PC-3 (cell line): ENCODE data around the gene TRIP6. TPM values are rescaled to one million over a fixed set of nuclear protein-coding genes. Genes with fewer than 3 reads are reported as not detected.

ENCODE experiments used
- ATAC-seq: fragments of 200-7000 bp; cut with Tn5 transposase; 2 replicates; pipeline ENCODE4 v1.9.1; 2020; ENCODE audit warnings: mild to moderate bottlenecking, moderate library complexity
- BruUV-seq: library from RNA; stranded (reverse); fragments of 400-500 nt; replicated peaks from 2 replicates; lab custom pipeline; 2021; lab: Mats Ljungman, UMichigan
- CTCF ChIA-PET: fragments of 300-600 bp; sonication (Branson Sonifier 250); formaldehyde crosslinking; loops from one replicate; lab custom pipeline; 2022; ENCODE audit warnings: antibody characterized with exemption; lab: Charles Lee
- POLR2A ChIA-PET: fragments of 300-600 bp; sonication (Branson Sonifier 250); formaldehyde crosslinking; loops from one replicate; lab custom pipeline; 2022; ENCODE audit warnings: antibody characterized with exemption; ENCODE audit not compliant: unreplicated experiment; lab: Charles Lee
- DNase-seq: peaks from one replicate; pipeline ENCODE4 v3.0.0-alpha.2; 2015
- H2AFZ ChIP-seq: fragments of 300-600 bp; sonication (generic); 2 replicates; pipeline ENCODE4 v1.6.0; 2016; ENCODE audit warnings: antibody characterized with exemption, low read length
- H3F3A ChIP-seq: fragments of 300-600 bp; sonication (generic); one replicate; pipeline ENCODE4 v1.6.0; 2017; ENCODE audit warnings: antibody characterized with exemption, low read length, control low read depth, mild to moderate bottlenecking; ENCODE audit not compliant: unreplicated experiment
- H3K27ac ChIP-seq: fragments of 300-600 bp; sonication (generic); 2 replicates; pipeline ENCODE4 v1.5.1; 2016; ENCODE audit warnings: mild to moderate bottlenecking, low read length
- H3K27me3 ChIP-seq: fragments of 300-600 bp; sonication (generic); 2 replicates; pipeline ENCODE4 v1.6.1; 2016; ENCODE audit warnings: low read length, mixed read lengths
- H3K36me3 ChIP-seq: fragments of 300-600 bp; sonication (generic); 2 replicates; pipeline ENCODE4 v1.6.1; 2016; ENCODE audit warnings: low read depth, mixed run types, low read length, mixed read lengths
- H3K4me1 ChIP-seq: fragments of 300-600 bp; sonication (generic); 2 replicates; pipeline ENCODE4 v1.5.1; 2016; ENCODE audit warnings: low read length; ENCODE audit not compliant: insufficient read depth
- H3K4me2 ChIP-seq: fragments of 300-600 bp; sonication (generic); 2 replicates; pipeline ENCODE4 v1.6.0; 2016; ENCODE audit warnings: low read length
- H3K4me3 ChIP-seq: fragments of 300-600 bp; sonication (generic); 2 replicates; pipeline ENCODE4 v1.5.1; 2016; ENCODE audit warnings: mild to moderate bottlenecking, low read length, mixed read lengths
- H3K79me2 ChIP-seq: fragments of 300-600 bp; sonication (generic); 2 replicates; pipeline ENCODE4 v1.6.1; 2017; ENCODE audit warnings: low read length, mixed read lengths
- H3K9ac ChIP-seq: fragments of 300-600 bp; sonication (generic); 2 replicates; pipeline ENCODE4 v1.6.0; 2016; ENCODE audit warnings: mild to moderate bottlenecking, low read length
- H3K9me2 ChIP-seq: fragments of 300-600 bp; sonication (generic); replicated peaks from 2 replicates; pipeline ENCODE4 v1.6.1; 2016; ENCODE audit warnings: mixed run types, low read length, mixed read lengths
- H3K9me3 ChIP-seq: fragments of 300-600 bp; sonication (generic); 2 replicates; pipeline ENCODE4 v1.6.1; 2016; ENCODE audit warnings: low read length, mixed read lengths
- H4K20me1 ChIP-seq: fragments of 300-600 bp; sonication (generic); 2 replicates; pipeline ENCODE4 v1.6.1; 2016; ENCODE audit warnings: low read length, mixed read lengths
- EZH2 ChIP-seq: fragments of 300-600 bp; sonication (generic); IDR thresholded peaks from one replicate; pipeline ENCODE4 v1.6.1; 2017; ENCODE audit warnings: antibody characterized with exemption, mild to moderate bottlenecking, low read length; ENCODE audit not compliant: unreplicated experiment
- EZH2phosphoT487 ChIP-seq: fragments of 300-600 bp; sonication (generic); IDR thresholded peaks from 2 replicates; pipeline ENCODE4 v1.6.1; 2018; ENCODE audit warnings: mild to moderate bottlenecking, antibody characterized with exemption, low read length, borderline replicate concordance
- intact Hi-C: fragments of 100-400 bp; cut with micrococcal nuclease; formaldehyde crosslinking; loops from 2 replicates; pipeline ENCODE4 v1.9.0; 2023
- total RNA-seq: library from RNA; depleted of rRNA; stranded (reverse); fragments of >200 nt; gene quantifications from 2 replicates; pipeline ENCODE4 v1.2.3, GENCODE V29; 2014
- TF ChIP-seq, protein P1 (sequence below): fragments of 300-600 bp; sonication (generic); conservative IDR thresholded peaks from 2 replicates; pipeline ENCODE4 v1.5.1; 2017; ENCODE audit warnings: antibody characterized with exemption, low read depth, mild to moderate bottlenecking, low read length

Gene TRIP6
- total RNA-seq, 1 experiment from 2014 or later = 11.3 TPM

- DNase-seq (no peak), ATAC-seq (no peak)
- Histone ChIP-seq H3K4me3 (no peak overlapping the region), H3F3A (no peaks in the 10 kb centered on the region), H4K20me1 (peaks cover 5% of the 10 kb centered on the region; the same call in 1 of the 2 replicates), H3K9me2 (no peaks in the 10 kb centered on the region), H3K4me2 (no peak overlapping the region), H3K27me3 (no peaks in the 10 kb centered on the region), H3K4me1 (peaks cover 17% of the 10 kb centered on the region), H3K9me3 (no peaks in the 10 kb centered on the region), H3K79me2 (peaks cover 54% of the 10 kb centered on the region), H3K9ac (no peak overlapping the region), H3K27ac (no peak overlapping the region), H3K36me3 (peaks cover 72% of the 10 kb centered on the region), H2AFZ (no peak overlapping the region)
- ChIA-PET POLR2A (no interaction called here), CTCF (no interaction called here)
- intact Hi-C loops = no loop called here
- BruUV-seq = TSS peak; percentile 25
- TF ChIP-seq EZH2 = no peak
- TF ChIP-seq, protein P1, sequence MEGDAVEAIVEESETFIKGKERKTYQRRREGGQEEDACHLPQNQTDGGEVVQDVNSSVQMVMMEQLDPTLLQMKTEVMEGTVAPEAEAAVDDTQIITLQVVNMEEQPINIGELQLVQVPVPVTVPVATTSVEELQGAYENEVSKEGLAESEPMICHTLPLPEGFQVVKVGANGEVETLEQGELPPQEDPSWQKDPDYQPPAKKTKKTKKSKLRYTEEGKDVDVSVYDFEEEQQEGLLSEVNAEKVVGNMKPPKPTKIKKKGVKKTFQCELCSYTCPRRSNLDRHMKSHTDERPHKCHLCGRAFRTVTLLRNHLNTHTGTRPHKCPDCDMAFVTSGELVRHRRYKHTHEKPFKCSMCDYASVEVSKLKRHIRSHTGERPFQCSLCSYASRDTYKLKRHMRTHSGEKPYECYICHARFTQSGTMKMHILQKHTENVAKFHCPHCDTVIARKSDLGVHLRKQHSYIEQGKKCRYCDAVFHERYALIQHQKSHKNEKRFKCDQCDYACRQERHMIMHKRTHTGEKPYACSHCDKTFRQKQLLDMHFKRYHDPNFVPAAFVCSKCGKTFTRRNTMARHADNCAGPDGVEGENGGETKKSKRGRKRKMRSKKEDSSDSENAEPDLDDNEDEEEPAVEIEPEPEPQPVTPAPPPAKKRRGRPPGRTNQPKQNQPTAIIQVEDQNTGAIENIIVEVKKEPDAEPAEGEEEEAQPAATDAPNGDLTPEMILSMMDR = no peak
- no peak for TF ChIP-seq EZH2phosphoT487
These were observed 17.7 kb downstream of the TRIP6 start for GRCh38 chr7:100884736-100885439.

DNA sequence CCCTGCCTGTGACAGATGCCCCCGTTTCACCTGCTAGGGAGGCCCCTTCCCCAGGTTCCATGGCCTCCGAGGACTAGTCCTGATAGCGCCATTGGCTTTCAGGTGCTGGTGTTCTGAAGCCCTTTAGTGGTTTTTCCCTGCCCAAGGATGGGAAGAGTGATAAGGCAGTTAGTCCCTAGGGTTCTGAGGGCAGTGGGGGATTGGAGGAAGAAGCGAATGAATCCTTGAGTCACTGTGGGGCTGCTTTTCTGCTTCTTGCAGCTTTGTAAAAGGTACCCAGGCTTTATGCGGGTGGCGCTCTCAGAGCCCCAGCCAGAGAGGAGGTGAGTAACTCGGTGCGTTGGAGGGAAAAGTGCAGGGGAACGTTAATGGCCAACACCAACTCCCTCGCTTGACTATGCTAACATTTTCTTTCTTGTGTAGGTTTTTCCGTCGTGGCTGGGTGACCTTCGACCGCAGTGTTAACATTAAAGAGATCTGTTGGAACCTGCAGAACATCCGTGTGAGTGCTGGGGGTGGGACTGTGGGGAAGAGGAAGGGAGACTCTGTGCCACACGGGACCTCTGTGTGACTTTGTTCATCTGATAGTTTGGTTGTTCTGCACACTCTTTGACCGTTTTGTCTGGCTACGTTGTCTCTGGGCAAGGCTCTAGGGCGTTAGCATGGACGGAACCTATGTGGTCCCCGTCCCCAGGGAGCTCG lies 18.4 kb downstream of the TRIP6 start:
- CTCF ChIA-PET = no interaction called here
- no peak for ATAC-seq
- Histone ChIP-seq H3K4me1 (peaks cover 24% of the 10 kb centered on the region), H3K79me2 (peaks cover 47% of the 10 kb centered on the region), H3K27ac (no peak overlapping the region), H3K27me3 (no peaks in the 10 kb centered on the region), H4K20me1 (peaks cover 2% of the 10 kb centered on the region; the same call in 1 of the 2 replicates), H3K36me3 (peaks cover 68% of the 10 kb centered on the region), H3K9me3 (no peaks in the 10 kb centered on the region), H3K4me2 (no peak overlapping the region), H2AFZ (no peak overlapping the region), H3F3A (no peaks in the 10 kb centered on the region), H3K4me3 (no peak overlapping the region), H3K9me2 (no peaks in the 10 kb centered on the region), H3K9ac (no peak overlapping the region)
- TF ChIP-seq EZH2 (no peak), EZH2phosphoT487 (no peak)
- TF ChIP-seq, protein P1 = no peak
- POLR2A ChIA-PET = no interaction called here
- intact Hi-C loops = no loop called here
- no TSS peak for BruUV-seq
- no peak for DNase-seq
